HepG2 (cell line): ENCODE measurements around the gene PRDM12. TPM values are rescaled to one million over a fixed set of nuclear protein-coding genes. Genes with fewer than 3 reads are reported as not detected.

Source experiments
- BORCS8-MEF2B ChIP-seq: sonication (generic); formaldehyde crosslinking; IDR thresholded peaks from 2 replicates; pipeline ENCODE4 v1.8.0; 2022; ENCODE audit warnings: mild to moderate bottlenecking, missing genetic modification reagents
- EHMT2 ChIP-seq: fragments of 200-600 bp; sonication (generic); IDR thresholded peaks from 2 replicates; pipeline ENCODE4 v1.7.0; 2017; ENCODE audit warnings: antibody characterized with exemption, low read depth, low read length, borderline replicate concordance
- ELF1 ChIP-seq: sonication (generic); formaldehyde crosslinking; IDR thresholded peaks from 2 replicates; pipeline ENCODE4 v1.4.0; 2020; ENCODE audit warnings: missing genetic modification reagents
- FOXK1 ChIP-seq: sonication (generic); formaldehyde crosslinking; IDR thresholded peaks from 2 replicates; pipeline ENCODE4 v1.4.0; 2020; ENCODE audit warnings: low read depth, missing genetic modification reagents, borderline replicate concordance
- HMG20A ChIP-seq: IDR thresholded peaks from 2 replicates; pipeline ENCODE4 v1.6.1; 2016; ENCODE audit warnings: borderline replicate concordance
- MYPOP ChIP-seq: sonication (generic); formaldehyde crosslinking; IDR thresholded peaks from 2 replicates; pipeline ENCODE4 v1.8.1; 2023; ENCODE audit warnings: mild to moderate bottlenecking, moderate library complexity, missing genetic modification reagents
- NBN ChIP-seq: fragments of 450-650 bp; conservative IDR thresholded peaks from 2 replicates; pipeline ENCODE4 v1.6.1; 2017
- PHF20 ChIP-seq: sonication (generic); formaldehyde crosslinking; IDR thresholded peaks from 2 replicates; pipeline ENCODE4 v1.5.0; 2020; ENCODE audit warnings: mild to moderate bottlenecking, missing genetic modification reagents
- PHF5A ChIP-seq: IDR thresholded peaks from one replicate; pipeline ENCODE4 v1.6.1; 2018; ENCODE audit warnings: low read depth, missing genetic modification reagents; ENCODE audit not compliant: unreplicated experiment
- PREB ChIP-seq: sonication (generic); formaldehyde crosslinking; IDR thresholded peaks from 2 replicates; pipeline ENCODE4 v1.4.0; 2020; ENCODE audit warnings: missing genetic modification reagents
- RFX1 ChIP-seq: fragments of 450-650 bp; IDR thresholded peaks from 2 replicates; pipeline ENCODE4 v1.6.1; 2017
- SNRNP70 ChIP-seq: fragments of 200-400 bp; formaldehyde crosslinking; IDR thresholded peaks from 2 replicates; pipeline ENCODE4 v1.6.1; 2017; ENCODE audit warnings: mild to moderate bottlenecking, low read depth, low read length, moderate library complexity
- ZBTB40 ChIP-seq, 2 experiments: fragments of 450-650 bp in 1 of 2; sonication (generic) in 1 of 2; formaldehyde crosslinking in 1 of 2; IDR thresholded peaks; 2 replicates each; pipeline versions ENCODE4 v1.6.1 to v1.8.0; 2016 to 2022; ENCODE audit warnings: antibody characterized with exemption in 1 of 2, mild to moderate bottlenecking in 1 of 2, missing genetic modification reagents in 1 of 2
- ZFP36L2 ChIP-seq: sonication (generic); formaldehyde crosslinking; IDR thresholded peaks from 2 replicates; pipeline ENCODE4 v1.4.0; 2020; ENCODE audit warnings: missing genetic modification reagents
- ZNF382 ChIP-seq: sonication (generic); formaldehyde crosslinking; IDR thresholded peaks from 2 replicates; pipeline ENCODE4 v1.5.0; 2020; ENCODE audit warnings: missing genetic modification reagents, mild to moderate bottlenecking, borderline replicate concordance
- ZNF713 ChIP-seq: sonication (generic); formaldehyde crosslinking; IDR thresholded peaks from 2 replicates; pipeline ENCODE4 v1.4.0; 2020; ENCODE audit warnings: mild to moderate bottlenecking, missing genetic modification reagents
- ZNF766 ChIP-seq: sonication (generic); formaldehyde crosslinking; IDR thresholded peaks from 2 replicates; pipeline ENCODE4 v1.5.0; 2020; ENCODE audit warnings: missing genetic modification reagents, borderline replicate concordance
- ZNF775 ChIP-seq: sonication (generic); formaldehyde crosslinking; IDR thresholded peaks from 2 replicates; pipeline ENCODE4 v1.4.0; 2020; ENCODE audit warnings: missing genetic modification reagents, mild to moderate bottlenecking, moderate library complexity, borderline replicate concordance
- polyA plus RNA-seq, 8 experiments: library from polyadenylated mRNA; depleted of rRNA in 3 of 8; stranded (reverse) in 7 of 8; unstranded in 1 of 8; fragments of >200 nt; fragmentation: Illumina TruSeq in 4 of 8; extraction: Trizol in 4 of 8; gene quantifications; 2 replicates each; pipeline versions ENCODE4 v1.2.1 to v1.2.3, GENCODE V29; 2011 to 2016; ENCODE audit warnings: low read depth in 4 of 8, missing spikeins in 1 of 8, mixed read lengths in 1 of 8; ENCODE audit not compliant: insufficient read depth in 1 of 8
- total RNA-seq, 5 experiments: library from RNA; depleted of rRNA; stranded (reverse); fragments of >200 nt; fragmentation: Illumina TruSeq; extraction: Trizol; gene quantifications; 2 replicates each; pipeline ENCODE4 v1.2.3, GENCODE V29; 2016; ENCODE audit warnings: low read depth in 1 of 5

The PRDM12 gene
- total and polyA plus RNA-seq, 2 of the 13 experiments (the other 11 are each of a cell fraction or from before 2014, with no cell fraction given): 0.04 to 0.07 TPM

DNA sequence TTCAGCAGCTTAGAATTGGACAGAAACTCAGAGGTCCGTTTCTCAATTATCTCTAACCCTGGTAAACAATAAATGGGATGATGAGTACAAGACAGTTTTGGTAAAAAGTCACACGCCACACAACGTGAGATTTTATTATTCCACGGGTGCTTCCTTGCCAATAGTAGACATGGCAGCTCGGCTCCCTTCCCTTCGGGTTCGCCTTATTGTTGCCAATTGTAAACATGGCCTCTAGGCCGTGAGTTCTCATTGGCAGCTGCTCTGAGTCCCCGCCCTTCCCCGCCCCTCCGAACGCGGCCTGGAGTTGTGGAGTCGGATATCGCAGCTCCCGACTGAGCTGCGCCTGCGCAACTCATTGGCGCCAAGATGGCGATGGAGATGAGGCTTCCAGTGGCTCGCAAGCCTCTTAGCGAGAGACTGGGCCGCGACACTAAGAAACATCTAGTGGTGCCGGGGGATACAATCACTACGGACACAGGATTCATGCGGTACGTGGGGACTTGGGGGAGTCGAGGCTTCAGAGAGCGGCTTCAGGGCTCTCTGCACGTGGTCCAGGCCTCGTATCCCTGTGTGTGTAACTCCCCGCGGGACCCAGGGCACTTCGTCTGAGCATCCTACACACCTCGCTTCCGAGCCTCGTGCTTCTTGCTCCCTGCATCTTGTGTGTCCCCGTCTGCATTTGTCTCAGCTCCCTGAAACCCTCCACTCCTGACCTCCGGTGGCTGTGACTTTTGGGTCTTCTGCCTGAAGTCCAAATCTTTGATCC, 29.2 kb downstream of the PRDM12 start, which contains the start of gene EXOSC2 (continued):
- peak; percentile 85 for TF ChIP-seq PHF20
- TF ChIP-seq ZFP36L2 (CRISPR knock-in tag): no peak
- TF ChIP-seq ZNF713 (CRISPR knock-in tag): no peak
- TF ChIP-seq PHF5A (CRISPR knock-in tag): no peak
- TF ChIP-seq ELF1 (CRISPR knock-in tag): peak; percentile 70
- peak; percentile 83; the same call in 1 of the 2 replicates for TF ChIP-seq PREB (CRISPR knock-in tag)
- TF ChIP-seq RFX1: no peak
- no peak for TF ChIP-seq SNRNP70
- TF ChIP-seq ZBTB40 (IDR thresholded peaks at IDR 0.05): no peak
- TF ChIP-seq ZBTB40 (CRISPR knock-in tag; IDR thresholded peaks at IDR 0.05): peak; percentile 69; the same call in 1 of the 2 replicates
- no peak for TF ChIP-seq ZNF775 (CRISPR knock-in tag)
- TF ChIP-seq NBN: no peak
- peak; percentile 99 for TF ChIP-seq FOXK1 (CRISPR knock-in tag)
- 0 out of 2 replicates have a peak, but pooled peaks have one; percentile 22 for TF ChIP-seq BORCS8-MEF2B (CRISPR knock-in tag)
- no peak for TF ChIP-seq EHMT2
- TF ChIP-seq ZNF766 (CRISPR knock-in tag): peak; percentile 81; the same call in 1 of the 2 replicates
- no peak for TF ChIP-seq ZNF382 (CRISPR knock-in tag)
- TF ChIP-seq MYPOP (CRISPR knock-in tag): no peak; the same call in 1 of the 2 replicates
- TF ChIP-seq HMG20A (CRISPR knock-in tag): no peak
